HG03354 (cell line): Measurements from ENCODE around the gene INPPL1.
"Not testable (repeated sequence)": the region's sequence is repeated elsewhere in the genome, so short reads cannot be mapped to it uniquely, and the experiment has no call there.

Experiments used
- ATAC-seq: cut with Tn5 transposase; IDR thresholded peaks from one replicate; pipeline ENCODE4 v1.9.1; 2021; ENCODE audit warnings: mild to moderate bottlenecking; ENCODE audit not compliant: unreplicated experiment, poor library complexity, severe bottlenecking

INPPL1 gene

GRCh38 chr11:72242141-72242540 lies 17.6 kb downstream of the INPPL1 start:
- ATAC-seq = no peak

- no peak for ATAC-seq
These were observed 18.8 kb downstream of the INPPL1 start for GRCh38 chr11:72243173-72244059.

- ATAC-seq = no peak
These were observed 19.4 kb downstream of the INPPL1 start, which contains the start of gene PHOX2A for GRCh38 chr11:72244060-72244360. Gene PHOX2A (minus strand): TSS chr11:72244176. CDS start chr11:72244004, 172 bp downstream.

DNA sequence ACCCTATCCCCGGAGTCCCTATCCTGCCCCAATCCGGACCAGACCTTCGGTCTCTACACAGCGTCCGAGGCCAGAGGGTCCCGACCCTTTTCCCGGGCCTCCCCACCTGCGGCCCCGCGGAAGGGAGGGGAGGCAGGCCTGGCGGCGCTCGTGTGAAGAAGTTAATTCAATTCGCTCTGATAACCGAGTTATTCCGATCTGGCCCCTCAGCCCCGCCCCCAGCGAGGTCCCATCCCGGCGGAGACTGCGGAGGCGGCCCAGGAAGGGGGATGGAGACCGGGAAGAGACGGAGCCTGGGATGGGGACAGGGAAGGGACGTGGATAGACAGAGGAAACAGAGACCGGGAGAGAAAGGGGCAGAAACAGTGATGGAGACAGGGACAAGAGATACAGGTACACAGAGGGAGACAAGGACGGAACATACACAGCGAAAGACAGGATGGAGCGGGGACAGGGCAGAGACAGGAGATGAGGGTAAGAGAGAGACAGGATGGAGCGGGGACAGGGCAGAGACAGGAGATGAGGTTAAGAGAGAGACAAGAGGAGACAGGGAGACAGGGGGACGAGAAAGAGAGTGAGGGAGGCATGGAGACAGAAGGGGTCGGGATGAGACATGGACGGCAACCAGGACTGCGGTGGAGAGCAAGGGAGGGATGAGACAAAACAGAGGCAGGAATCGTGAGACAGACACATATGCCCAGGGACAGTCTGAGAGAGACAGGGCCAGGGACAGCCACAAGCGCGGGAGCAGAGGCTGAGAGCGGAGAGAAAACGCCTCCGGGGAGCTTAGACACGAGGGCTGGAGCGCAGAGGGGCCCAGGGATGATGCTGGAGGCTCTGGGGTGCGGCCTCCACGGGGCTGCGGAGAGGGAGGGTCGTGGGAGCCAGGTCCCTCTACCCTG lies 20.0 kb downstream of the INPPL1 start:
- no peak for ATAC-seq

- no peak for ATAC-seq
These were observed 20.8 kb downstream of the INPPL1 start for GRCh38 chr11:72245263-72245816.

DNA sequence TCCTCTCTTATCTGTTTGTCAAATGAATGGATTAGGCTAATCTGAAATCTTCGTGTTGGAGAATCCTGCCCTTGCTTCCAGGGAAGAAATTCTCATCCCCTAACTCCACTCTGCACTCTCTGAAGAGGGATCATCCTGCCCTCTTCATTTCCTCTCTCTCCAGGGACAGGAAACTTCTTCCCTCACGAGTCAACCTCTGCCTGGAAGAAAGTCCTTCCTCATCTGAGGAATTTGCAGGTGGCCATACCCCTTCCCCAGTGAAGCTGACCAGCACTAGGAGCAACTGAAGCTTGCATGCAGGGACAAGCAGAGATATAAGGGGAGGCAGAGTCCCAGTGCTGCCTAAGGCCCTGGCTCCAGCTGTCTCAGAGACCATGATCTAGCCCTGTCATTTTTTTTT lies 23.0 kb downstream of the INPPL1 start:
- no peak for ATAC-seq

GRCh38 chr11:72249961-72250360 lies 25.4 kb downstream of the INPPL1 start:
- no peak for ATAC-seq

GRCh38 chr11:72250661-72251464 lies 26.3 kb downstream of the INPPL1 start:
- no peak for ATAC-seq

GRCh38 chr11:72251614-72252013 lies 27.0 kb downstream of the INPPL1 start:
- ATAC-seq = no peak

DNA sequence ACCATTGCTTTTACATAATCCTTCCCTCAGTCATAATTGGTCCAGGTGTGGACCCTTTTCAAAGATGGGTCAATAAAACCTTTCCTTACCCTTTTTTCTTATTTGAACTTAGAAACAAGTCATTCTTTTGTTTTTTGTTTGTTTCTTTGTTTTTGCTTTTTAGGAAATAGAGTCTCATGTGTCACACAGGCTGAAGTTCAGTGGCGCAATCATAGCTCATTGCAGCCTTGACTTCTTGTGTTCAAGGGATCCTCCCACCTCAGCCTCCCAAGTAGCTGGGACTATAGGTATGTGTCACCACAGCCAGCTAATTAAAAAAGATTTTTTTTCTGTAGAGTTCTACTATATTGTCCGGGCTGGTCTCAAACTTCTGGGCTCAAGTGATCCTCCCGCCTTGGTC lies 28.8 kb downstream of the INPPL1 start:
- ATAC-seq = no peak

GRCh38 chr11:72254299-72254993 lies 29.9 kb downstream of the INPPL1 start:
- ATAC-seq = no peak

DNA sequence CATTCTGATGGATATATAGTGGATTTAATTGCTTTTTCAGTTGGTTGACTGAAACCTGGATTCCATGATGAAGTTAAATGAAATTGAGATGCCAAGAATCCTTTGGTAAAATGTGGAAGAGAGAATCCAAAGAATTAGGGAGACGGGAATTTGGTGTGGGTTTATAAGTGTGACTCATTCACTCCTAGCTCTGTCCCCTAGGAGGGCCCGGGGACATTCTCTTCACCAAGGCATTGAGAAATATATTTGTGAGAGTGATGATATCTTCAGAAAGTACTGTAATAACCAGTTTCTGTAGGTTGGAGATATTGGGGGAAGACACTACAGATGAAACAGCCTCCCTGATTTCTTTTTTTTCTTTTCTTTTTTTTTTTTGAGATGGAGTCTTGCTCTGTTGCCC lies 33.0 kb downstream of the INPPL1 start:
- no peak for ATAC-seq

DNA sequence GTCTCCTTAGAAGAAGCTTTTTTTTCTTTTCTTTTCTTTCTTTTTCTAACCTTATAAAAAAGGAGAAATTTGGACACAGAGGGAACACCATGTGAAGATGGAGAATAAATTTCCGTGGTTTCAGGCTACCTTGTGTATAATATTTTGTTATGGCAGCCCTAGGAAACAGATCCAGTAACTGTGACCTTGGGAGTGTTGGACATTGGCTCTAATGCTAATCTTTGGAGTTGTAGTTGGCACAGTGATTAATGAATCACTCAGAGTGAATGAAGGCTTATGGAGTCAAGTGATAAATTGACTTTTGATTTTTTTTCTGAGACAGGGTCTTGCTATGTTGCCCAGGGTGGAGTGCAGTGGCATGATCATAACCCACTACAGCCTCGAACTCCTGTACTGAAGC lies 34.9 kb downstream of the INPPL1 start:
- ATAC-seq = no peak

DNA sequence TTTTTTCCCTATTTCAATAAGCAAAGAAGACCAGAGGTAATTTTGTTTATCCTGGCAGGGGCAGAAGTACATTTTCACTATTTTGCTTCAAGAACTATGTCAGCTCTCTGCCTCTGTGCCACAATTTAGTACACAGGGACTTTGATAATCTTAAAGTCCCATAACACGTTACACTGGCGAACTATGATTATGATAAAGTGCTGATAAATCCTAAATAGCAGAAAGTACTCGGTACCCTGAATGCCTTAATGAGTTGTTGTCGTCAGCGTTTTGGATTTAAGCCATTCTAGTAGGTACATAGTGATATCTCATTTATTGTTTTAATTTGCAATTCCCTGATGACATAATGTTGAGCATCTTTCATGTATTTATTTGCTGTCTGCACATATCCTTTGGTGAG lies 36.0 kb downstream of the INPPL1 start:
- no peak for ATAC-seq

- no peak for ATAC-seq
These were observed 38.8 kb downstream of the INPPL1 start for GRCh38 chr11:72263361-72263760.

DNA sequence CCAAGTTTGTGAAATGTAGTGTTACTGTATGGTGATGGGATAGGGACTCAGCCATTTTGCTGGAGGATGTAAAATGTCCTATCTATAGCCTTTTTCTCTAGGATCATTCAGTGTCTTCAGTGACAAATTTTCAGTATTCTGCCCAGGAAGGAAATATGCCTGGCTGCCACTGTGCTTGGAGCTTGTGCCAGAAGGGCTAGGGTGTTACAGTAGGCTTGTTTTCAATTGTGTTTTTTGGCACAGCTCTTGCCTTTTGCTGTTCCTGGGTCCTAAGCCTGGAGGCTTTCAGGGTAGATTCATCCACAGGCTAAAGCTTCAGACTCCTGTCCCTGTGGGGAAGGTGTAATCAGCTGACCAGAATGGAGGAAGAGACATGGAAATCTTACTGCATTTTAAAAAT lies 41.4 kb downstream of the INPPL1 start:
- no peak for ATAC-seq

DNA sequence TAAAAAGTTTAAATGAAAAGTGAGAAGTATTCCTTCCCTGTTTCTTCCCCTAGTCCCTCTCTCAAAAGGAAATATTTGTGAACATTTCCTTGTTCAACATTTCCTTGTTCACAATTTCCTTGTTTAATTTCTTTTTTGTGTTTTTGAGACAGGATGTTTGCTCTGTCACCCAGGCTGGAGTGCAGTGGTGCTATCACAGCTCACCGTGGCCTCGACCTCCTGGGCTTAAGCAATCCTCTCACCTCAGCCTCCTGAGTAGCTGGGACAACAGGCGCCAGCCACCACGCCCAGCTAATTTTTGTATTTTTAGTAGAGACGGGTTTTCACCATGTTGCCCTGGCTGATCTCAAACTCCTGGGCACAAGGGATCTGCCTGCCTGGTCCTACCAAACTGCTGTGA lies 42.4 kb downstream of the INPPL1 start:
- not testable (repeated sequence) for ATAC-seq

GRCh38 chr11:72267956-72268617 lies 43.5 kb downstream of the INPPL1 start:
- no peak for ATAC-seq

GRCh38 chr11:72271980-72272379 lies 47.4 kb downstream of the INPPL1 start:
- no peak for ATAC-seq
